LNCAP (cell line): ENCODE measurements around the gene PDE7B.

ENCODE experiments used
- TF ChIP-seq, protein P1 (sequence below): fragments of 450-650 bp; IDR thresholded peaks from 2 replicates; pipeline ENCODE4 v1.5.1; 2017; ENCODE audit warnings: mild to moderate bottlenecking

The PDE7B gene

DNA sequence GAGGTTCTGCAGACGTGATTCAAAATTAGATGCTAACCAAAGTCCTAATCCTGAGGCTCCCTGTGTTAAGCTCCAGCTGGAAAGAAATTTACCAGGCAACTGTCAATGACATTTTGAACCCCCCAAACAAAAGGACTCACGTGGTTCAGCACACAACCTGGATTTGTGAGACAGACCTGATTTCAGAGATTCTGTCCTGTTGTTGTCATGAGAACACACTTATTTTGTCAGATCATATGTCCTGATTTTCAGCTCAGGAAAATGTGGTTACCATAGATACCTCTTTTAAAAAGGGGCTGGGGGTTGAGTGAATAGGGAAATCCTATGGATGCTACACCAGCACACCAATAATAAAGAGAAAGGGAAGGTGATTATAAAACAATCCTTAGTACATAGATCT is 337.0 kb downstream of the PDE7B start:
- TF ChIP-seq, protein P1, sequence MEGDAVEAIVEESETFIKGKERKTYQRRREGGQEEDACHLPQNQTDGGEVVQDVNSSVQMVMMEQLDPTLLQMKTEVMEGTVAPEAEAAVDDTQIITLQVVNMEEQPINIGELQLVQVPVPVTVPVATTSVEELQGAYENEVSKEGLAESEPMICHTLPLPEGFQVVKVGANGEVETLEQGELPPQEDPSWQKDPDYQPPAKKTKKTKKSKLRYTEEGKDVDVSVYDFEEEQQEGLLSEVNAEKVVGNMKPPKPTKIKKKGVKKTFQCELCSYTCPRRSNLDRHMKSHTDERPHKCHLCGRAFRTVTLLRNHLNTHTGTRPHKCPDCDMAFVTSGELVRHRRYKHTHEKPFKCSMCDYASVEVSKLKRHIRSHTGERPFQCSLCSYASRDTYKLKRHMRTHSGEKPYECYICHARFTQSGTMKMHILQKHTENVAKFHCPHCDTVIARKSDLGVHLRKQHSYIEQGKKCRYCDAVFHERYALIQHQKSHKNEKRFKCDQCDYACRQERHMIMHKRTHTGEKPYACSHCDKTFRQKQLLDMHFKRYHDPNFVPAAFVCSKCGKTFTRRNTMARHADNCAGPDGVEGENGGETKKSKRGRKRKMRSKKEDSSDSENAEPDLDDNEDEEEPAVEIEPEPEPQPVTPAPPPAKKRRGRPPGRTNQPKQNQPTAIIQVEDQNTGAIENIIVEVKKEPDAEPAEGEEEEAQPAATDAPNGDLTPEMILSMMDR, result no peak

DNA sequence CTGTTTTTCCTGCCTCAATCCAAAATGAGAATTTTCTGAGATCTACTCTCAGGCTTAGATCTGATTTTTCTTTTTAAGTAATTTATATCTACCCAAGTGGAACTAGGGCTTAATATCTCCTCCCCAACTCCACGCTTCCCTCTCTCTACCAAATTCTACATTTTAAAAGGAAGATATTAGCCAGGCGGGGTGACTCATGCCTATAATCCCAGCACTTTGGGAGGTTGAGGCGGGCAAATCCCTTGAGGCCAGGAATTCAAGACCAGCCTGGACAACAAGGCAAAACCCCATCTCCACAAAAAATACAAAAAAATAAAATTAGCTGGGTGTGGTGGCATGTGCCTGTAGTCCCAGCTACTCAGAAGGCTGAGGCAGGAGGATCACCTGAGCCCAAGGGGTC is 337.6 kb downstream of the PDE7B start:
- TF ChIP-seq, protein P1, result no peak

DNA sequence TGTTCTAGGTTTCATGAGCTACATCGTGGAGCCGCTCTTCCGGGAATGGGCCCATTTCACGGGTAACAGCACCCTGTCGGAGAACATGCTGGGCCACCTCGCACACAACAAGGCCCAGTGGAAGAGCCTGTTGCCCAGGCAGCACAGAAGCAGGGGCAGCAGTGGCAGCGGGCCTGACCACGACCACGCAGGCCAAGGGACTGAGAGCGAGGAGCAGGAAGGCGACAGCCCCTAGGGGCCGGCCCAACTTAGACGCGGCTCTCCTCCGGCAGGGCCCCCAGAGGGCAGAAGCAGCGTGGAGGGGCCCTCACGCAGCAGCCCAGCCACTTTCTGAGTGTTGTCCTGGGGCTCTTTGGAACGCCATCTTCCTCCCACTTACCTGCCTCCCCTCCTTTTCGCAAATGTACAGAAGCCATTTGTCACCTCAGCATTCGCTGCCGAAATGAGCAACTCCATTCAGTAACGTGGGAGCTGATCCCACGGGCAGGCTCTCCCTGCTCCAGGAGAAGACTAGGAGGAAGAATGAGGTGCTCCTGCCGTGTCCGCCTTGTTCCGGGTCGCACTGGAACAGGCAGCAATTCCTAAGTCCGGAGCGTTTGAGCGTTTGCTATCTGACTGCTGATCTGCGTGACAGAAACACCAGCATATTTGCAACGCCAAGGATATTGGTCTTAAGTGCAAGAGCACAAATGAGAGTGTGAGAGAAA is 340.3 kb downstream of the PDE7B start:
- TF ChIP-seq, protein P1, result no peak

DNA sequence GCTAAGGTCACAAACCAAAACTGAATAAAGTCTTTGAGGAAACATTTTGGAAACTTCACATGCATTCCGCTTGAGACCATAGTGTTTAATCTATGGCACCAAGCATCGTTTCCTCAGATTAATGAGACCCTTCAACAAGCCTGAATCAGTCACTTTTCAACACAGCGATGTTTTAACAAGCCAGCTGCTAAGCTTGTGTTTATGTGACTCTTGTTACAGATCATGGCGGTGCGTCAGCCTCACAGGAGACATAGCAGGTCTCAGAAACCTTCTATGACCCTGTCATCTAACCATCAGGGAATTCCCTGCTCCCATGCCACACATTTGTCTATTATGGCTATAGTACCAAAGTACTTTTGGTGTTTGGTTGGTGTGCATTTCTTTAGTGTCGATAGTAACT is 341.4 kb downstream of the PDE7B start:
- TF ChIP-seq, protein P1, result no peak

DNA sequence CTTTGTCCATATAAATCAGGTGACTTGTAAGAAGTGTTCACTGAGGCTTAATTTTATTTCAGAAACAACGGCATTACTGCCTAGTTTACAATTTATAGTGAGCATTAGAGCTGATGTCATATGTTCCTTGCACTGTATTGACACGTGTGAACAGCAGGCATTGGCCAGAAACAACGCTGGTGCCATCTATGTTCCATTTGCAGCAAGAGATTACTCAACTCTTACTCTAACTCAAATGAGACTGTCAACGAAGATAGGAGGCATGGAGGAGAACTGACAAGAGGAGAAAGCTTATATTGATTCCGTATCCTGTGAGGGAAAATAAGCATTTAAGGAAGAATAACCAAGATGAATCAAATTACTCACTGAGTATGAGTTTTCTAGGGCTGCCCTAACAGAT is 350.2 kb downstream of the PDE7B start:
- TF ChIP-seq, protein P1, result peak; percentile 30; the same call in 1 of the 2 replicates

DNA sequence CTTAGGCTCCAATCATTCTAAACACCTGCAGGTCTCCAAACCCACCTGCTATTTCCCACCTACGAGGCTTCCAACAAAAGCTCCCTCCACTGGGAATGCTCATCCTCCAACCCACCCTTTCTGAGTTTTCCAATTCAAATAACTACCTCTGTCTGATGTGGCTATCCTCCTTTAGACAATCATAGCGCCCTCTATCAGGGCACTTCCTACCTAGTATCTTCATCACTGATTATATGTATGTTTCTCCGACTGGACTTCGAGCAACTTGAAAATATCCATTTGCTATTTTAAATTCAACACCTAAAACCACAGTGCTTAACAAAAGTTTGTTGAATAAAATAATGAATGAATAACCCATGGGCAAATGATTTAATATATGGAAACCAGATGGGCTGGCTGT is 357.3 kb downstream of the PDE7B start:
- TF ChIP-seq, protein P1, result no peak

DNA sequence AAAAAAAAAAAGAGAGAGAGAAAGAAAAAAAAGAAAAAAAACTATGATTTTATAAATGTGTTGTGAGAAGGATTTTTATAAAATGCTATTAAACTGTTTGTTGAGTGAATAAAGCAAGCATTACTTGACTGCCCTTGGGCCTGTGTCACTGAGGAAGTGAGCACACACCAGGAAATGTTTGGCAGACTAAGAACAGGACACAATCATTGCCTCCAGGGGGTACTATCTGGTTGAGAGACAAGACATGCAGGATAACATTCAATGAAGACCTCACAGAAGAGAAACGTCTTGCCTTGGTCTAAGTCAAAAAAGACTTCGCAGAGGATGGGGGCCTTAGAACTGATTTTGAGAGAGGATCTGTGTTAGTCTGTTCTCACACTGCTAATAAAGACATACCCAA is 358.0 kb downstream of the PDE7B start:
- TF ChIP-seq, protein P1, result no peak
